Measurements from ENCODE around the gene AK9.
"Not testable (repeated sequence)": the region's sequence is repeated elsewhere in the genome, so short reads cannot be mapped to it uniquely, and the experiment has no call there.

The AK9 gene

DNA sequence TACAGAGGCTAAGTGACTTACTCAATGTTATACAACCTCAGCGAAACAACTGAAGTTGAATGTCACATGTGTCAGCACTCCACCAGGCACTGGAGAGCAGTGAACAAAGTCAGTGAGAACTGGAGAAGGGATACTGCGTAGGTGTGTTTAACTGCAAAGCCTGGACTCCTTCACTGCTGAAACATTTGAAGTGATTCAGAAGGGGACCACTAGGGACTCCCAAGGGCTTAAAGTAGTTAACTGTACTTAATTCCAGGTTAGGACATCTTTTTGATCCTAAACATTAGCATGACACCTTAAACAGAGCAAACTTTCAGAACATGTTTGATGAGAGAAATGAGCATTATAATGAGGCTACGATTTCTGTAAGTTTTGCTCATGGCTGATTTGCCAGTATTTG lies 163.0 kb downstream of the AK9 start:
- Mint-ChIP-seq H3K9me3 (peaks cover 18% of the 10 kb centered on the region), H3K36me3 (ENCODE audit: low read depth) (peaks cover 4% of the 10 kb centered on the region), H3K27ac (no peak overlapping the region), H3K27me3 (ENCODE audit: low read depth) (peaks cover 2% of the 10 kb centered on the region), H3K4me1 (ENCODE audit: low read depth) (peaks cover 4% of the 10 kb centered on the region), H3K4me3 (no peak overlapping the region)
- no peak for DNase-seq (ENCODE audit: low spot score)

DNA sequence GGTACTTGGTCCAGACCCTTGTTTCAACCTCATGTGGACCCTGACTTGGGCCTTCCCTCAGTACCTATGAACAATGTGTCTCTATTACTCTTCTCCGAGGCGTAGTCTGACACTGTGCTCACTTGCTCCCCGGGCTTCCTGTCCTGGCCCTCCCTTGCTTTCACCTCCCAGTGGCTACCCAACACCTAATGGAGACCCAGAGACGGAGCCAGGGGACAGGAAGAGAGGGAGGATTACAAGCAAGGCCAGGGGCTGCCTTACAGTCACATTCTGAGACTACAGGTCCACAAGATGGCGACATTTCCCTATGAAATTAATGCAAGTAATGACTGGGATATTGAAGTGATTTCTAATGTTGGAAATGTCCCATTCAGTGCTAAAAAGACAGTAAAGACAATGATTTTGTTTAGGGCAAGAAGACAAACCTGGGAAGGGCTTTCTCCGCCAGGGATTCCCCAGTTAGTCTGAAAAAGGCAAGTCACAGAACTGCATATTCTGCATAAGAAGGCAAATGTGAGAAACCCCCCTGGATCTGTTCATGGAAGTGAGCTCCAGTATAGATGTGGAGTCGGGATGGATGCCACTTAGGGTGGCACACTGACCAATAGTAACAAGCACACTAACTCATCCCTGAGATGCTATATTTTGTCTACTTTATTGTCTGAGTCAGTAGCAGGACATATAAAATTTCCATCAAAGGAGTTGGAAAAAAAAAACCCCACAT lies 163.9 kb downstream of the AK9 start:
- H3K27ac Mint-ChIP-seq = peak overlapping the region; percentile 59
- peaks cover 6% of the 10 kb centered on the region for H3K4me1 Mint-ChIP-seq (ENCODE audit: low read depth)
- H3K27me3 Mint-ChIP-seq (ENCODE audit: low read depth) = peaks cover under 1% of the 10 kb centered on the region
- DNase-seq (ENCODE audit: low spot score) = peak; percentile 33
- H3K36me3 Mint-ChIP-seq (ENCODE audit: low read depth) = peaks cover 4% of the 10 kb centered on the region
- H3K9me3 Mint-ChIP-seq = peaks cover 18% of the 10 kb centered on the region
- H3K4me3 Mint-ChIP-seq = no peak overlapping the region

DNA sequence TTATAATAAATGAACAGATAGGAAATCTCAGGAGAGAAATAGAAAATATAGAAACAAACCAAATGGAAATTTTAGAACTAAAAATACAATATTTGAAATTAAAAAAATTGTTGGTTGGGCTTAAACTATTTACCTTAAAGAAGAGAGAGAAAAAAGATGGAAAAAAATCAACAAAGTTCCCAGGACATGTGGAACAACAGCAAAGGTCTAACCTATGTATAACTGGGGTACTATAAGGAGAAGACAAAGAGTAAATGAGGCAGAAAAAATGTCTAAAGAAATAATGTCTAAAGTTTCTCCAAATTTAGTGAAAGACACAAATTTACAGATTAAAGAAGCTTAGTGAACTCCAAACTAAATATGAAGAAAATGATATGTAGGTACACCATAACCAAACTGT lies 166.9 kb downstream of the AK9 start:
- Mint-ChIP-seq H3K9me3 (peaks cover 39% of the 10 kb centered on the region), H3K4me1 (ENCODE audit: low read depth) (peaks cover 15% of the 10 kb centered on the region), H3K27ac (no peak overlapping the region), H3K4me3 (no peak overlapping the region), H3K27me3 (ENCODE audit: low read depth) (no peaks in the 10 kb centered on the region), H3K36me3 (ENCODE audit: low read depth) (peaks cover 8% of the 10 kb centered on the region)
- DNase-seq (ENCODE audit: low spot score) = no peak

DNA sequence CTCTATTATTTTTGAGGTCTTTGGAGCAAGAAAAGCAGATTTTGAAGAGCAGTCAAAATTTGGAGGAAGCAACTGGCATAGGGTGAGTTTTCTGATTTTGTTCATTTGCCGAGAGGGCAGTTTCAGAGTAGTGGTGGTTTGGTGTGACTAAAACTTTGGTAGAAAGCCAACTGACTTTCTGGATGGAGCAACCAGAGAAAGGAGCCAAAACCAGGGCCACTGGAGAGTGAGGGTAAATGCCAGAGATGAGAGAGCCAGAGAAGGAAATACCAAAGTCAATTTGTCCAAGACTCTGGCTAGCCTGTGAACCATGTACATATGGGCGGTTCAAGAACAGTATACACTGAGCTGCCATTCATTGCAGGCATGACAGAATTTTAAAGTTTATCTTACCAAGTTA lies 167.5 kb downstream of the AK9 start:
- Mint-ChIP-seq H3K4me3 (no peak overlapping the region), H3K36me3 (ENCODE audit: low read depth) (peaks cover 8% of the 10 kb centered on the region), H3K4me1 (ENCODE audit: low read depth) (peaks cover 15% of the 10 kb centered on the region), H3K27me3 (ENCODE audit: low read depth) (no peaks in the 10 kb centered on the region), H3K9me3 (peaks cover 40% of the 10 kb centered on the region), H3K27ac (no peak overlapping the region)
- no peak for DNase-seq (ENCODE audit: low spot score)

DNA sequence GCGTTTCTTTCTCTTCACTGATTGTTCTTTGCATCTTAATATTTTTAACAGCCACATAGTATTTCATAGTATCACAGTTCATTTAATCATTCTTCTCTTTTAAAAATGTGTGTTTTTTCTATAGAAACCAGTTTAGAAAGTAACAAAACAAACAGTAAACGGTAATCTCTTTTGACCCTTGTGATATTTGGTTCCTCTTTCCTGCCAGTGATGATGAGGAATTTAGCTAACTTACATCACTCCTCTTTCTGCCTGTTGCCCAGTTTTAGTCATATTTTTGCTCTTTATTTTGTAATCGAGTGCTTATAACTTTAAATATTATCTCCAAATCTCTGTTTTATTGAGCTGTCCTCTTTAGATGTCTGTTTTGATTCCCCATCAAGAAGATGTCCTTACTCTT lies 169.9 kb downstream of the AK9 start:
- Mint-ChIP-seq H3K27me3 (ENCODE audit: low read depth) (no peaks in the 10 kb centered on the region), H3K27ac (no peak overlapping the region), H3K36me3 (ENCODE audit: low read depth) (peaks cover 8% of the 10 kb centered on the region), H3K4me3 (no peak overlapping the region), H3K4me1 (ENCODE audit: low read depth) (peaks cover 22% of the 10 kb centered on the region), H3K9me3 (peaks cover 40% of the 10 kb centered on the region)
- no peak for DNase-seq (ENCODE audit: low spot score)

DNA sequence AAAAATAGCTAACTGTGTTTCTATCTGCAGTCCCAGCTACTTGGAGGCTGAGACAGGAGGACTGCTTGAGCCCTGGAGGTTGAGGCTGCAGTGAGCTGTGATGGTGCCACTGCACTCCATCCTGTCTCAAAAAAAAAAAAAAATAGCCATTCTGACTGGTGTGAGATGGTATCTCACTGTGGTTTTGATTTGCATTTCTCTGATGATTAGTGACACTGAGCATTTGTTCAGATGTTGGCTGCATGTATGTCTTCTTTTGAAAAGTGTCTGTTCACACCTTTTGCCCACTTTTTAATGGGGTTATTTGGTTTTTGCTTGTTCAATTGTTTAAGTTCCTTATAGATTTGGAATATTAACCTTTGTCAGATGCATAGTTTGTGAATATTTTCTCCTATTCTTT lies 171.4 kb downstream of the AK9 start:
- Mint-ChIP-seq H3K4me1 (ENCODE audit: low read depth) (peaks cover 34% of the 10 kb centered on the region), H3K9me3 (peaks cover 36% of the 10 kb centered on the region)
- not testable (repeated sequence) for H3K27ac Mint-ChIP-seq; H3K36me3 Mint-ChIP-seq (ENCODE audit: low read depth); DNase-seq (ENCODE audit: low spot score); H3K27me3 Mint-ChIP-seq (ENCODE audit: low read depth); H3K4me3 Mint-ChIP-seq

DNA sequence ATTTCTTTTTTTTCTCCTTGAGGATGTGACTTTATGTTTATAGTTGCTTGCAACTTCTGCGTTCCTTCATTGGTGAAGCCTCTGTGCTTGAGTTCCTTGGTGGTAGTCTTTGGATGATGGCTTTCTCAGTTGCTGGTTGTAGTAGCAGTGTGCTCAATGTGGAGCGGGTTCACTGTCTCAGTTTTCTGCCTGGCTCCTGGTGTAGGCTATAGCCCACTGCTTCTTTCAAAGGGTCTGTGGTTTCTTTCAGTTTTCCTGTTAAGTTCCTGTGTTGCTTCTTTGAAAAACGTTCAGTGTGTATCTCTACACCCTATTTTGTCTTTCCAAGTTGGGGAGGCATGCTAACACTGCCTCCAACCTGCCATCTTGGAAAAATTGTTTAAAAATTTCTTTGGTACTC lies 174.1 kb downstream of the AK9 start:
- H3K36me3 Mint-ChIP-seq (ENCODE audit: low read depth) = peaks cover 8% of the 10 kb centered on the region
- H3K9me3 Mint-ChIP-seq = peaks cover 28% of the 10 kb centered on the region
- peaks cover 50% of the 10 kb centered on the region for H3K4me1 Mint-ChIP-seq (ENCODE audit: low read depth)
- H3K27ac Mint-ChIP-seq = peak overlapping the region; percentile 94
- H3K27me3 Mint-ChIP-seq (ENCODE audit: low read depth) = no peaks in the 10 kb centered on the region
- peak overlapping the region; percentile 83 for H3K4me3 Mint-ChIP-seq
- DNase-seq (ENCODE audit: low spot score) = no peak

DNA sequence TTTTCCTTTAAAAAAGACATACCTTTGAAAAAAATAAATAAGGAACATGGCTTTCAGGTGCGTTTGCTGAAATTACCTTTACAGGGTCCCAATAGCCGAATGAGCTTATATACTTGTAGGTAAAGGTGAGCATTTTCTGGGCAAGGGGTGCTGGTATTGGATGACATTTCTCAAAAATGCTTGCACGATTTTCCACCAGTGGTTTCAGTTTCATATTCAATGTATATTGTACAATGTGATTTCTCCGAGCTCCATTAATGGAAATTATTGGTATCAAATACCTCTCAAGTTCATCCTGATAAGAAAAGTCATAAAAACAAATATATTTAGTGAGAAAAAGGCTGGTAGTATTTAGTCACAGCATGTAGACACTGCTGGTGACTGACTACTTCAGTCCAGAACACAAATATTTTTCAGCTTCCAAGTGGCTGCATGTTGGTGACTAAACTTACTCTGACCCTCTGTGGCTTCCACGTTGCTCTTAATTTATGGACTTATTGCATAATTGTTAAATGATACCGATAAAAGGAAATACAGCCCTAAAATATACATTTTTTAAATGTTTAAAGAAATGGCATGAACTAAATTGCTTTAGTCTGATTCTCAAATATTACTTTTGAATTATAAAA lies 175.1 kb downstream of the AK9 start:
- peak overlapping the region; percentile 83 for H3K4me3 Mint-ChIP-seq
- H3K36me3 Mint-ChIP-seq (ENCODE audit: low read depth) = peaks cover 8% of the 10 kb centered on the region
- H3K27ac Mint-ChIP-seq = peak overlapping the region; percentile 94
- no peak for DNase-seq (ENCODE audit: low spot score)
- H3K4me1 Mint-ChIP-seq (ENCODE audit: low read depth) = peaks cover 47% of the 10 kb centered on the region
- H3K9me3 Mint-ChIP-seq = peaks cover 26% of the 10 kb centered on the region
- no peaks in the 10 kb centered on the region for H3K27me3 Mint-ChIP-seq (ENCODE audit: low read depth)

DNA sequence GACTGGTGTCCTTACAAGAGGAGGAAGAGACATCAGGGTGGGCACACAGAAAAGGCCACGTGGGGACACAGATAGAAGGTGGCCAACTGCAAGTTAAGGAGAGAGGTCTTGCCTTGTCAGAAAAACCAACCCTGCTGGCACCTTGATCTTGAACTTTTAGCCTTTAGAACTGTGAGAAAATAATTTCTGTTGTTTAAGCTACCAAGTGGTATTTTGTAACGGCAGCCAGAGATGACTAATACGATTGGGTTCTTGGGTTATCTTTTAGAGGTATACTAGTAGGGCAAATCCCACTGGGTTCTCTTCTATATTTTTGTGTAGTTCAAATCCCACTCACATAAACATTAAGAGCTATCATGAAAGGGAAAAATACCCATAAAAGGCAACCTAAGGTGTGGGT lies 176.1 kb downstream of the AK9 start:
- Mint-ChIP-seq H3K27ac (peak overlapping the region; percentile 94), H3K4me3 (peak overlapping the region; percentile 83), H3K27me3 (ENCODE audit: low read depth) (no peaks in the 10 kb centered on the region), H3K9me3 (peaks cover 21% of the 10 kb centered on the region), H3K36me3 (ENCODE audit: low read depth) (peaks cover 7% of the 10 kb centered on the region), H3K4me1 (ENCODE audit: low read depth) (peaks cover 47% of the 10 kb centered on the region)
- DNase-seq (ENCODE audit: low spot score) = no peak

DNA sequence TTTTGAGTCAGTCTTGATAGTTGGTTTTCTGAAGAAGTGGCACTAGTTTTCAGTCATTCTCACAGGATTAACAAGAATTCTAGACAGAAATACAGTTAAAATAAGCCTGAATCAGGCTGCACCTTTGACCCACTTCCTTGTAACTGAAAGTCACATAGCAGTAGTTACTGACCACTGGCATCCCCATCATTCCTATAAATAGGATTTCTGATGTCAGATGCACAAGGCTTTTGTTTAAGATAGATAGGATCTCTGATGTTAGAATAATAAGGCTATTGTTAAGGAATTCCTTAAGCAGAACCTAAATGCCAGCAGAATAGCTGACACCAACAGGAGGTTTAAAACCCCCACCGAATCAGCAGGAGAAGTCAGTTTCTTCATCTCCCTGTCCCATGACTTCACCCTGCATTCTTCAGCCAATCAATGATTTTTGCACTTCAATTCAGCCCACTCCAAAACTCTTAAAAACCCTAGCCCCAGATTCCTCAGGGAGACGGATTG lies 177.4 kb downstream of the AK9 start:
- Mint-ChIP-seq H3K9me3 (peaks cover 12% of the 10 kb centered on the region), H3K27ac (peak overlapping the region; percentile 3), H3K27me3 (ENCODE audit: low read depth) (no peaks in the 10 kb centered on the region), H3K36me3 (ENCODE audit: low read depth) (peaks cover 7% of the 10 kb centered on the region), H3K4me3 (no peak overlapping the region), H3K4me1 (ENCODE audit: low read depth) (peaks cover 42% of the 10 kb centered on the region)
- DNase-seq (ENCODE audit: low spot score) = no peak

DNA sequence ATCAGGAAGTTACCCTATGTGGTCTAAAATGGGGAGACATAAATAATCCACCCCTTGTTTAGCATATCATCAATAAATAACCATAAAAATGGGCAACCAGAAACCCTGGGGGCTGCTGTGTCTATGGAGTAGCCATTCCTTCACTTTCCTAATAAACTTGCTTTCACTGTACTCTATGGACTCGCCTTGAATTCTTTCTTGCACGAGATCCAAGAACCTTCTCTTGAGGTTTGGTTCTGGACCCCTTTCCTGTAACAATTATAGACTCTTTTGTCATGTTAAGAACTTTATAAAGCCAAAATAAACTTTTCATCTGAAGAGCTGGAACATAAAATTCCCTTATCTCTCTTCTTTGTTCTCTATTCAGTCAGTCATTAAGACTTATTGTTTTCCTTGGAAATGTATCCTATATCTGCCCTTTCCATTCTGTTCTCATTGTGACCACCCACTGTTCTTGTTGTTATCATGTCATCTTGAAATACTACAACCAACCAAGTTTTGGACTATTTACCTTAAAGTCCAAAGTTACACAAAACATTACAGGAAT lies 178.7 kb downstream of the AK9 start:
- H3K4me3 Mint-ChIP-seq = no peak overlapping the region
- H3K4me1 Mint-ChIP-seq (ENCODE audit: low read depth) = peaks cover 44% of the 10 kb centered on the region
- H3K27ac Mint-ChIP-seq = no peak overlapping the region
- H3K27me3 Mint-ChIP-seq (ENCODE audit: low read depth) = no peaks in the 10 kb centered on the region
- H3K36me3 Mint-ChIP-seq (ENCODE audit: low read depth) = peaks cover 7% of the 10 kb centered on the region
- peaks cover 12% of the 10 kb centered on the region for H3K9me3 Mint-ChIP-seq
- no peak for DNase-seq (ENCODE audit: low spot score)

DNA sequence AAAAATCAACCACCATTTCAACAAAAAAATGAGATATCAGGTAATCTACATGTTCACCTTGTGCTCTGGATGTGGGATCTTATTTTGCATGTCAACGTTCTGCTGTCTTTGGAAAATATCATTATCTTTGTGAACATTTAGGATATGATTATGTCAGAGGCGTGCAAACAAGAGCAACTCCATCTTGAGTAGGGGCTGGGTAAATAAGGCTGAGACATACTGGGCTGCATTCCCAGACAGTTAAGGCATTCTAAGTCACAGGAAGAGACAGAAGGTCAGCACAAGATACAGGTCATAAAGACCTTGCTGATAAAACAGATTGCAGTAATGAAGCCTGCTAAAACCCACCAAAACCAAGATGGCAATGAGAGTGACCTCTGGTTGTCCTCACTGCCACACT lies 179.2 kb downstream of the AK9 start:
- no peak for DNase-seq (ENCODE audit: low spot score)
- Mint-ChIP-seq H3K4me1 (ENCODE audit: low read depth) (peaks cover 44% of the 10 kb centered on the region), H3K9me3 (peaks cover 12% of the 10 kb centered on the region), H3K36me3 (ENCODE audit: low read depth) (peaks cover 7% of the 10 kb centered on the region), H3K27me3 (ENCODE audit: low read depth) (no peaks in the 10 kb centered on the region), H3K4me3 (no peak overlapping the region), H3K27ac (no peak overlapping the region)

DNA sequence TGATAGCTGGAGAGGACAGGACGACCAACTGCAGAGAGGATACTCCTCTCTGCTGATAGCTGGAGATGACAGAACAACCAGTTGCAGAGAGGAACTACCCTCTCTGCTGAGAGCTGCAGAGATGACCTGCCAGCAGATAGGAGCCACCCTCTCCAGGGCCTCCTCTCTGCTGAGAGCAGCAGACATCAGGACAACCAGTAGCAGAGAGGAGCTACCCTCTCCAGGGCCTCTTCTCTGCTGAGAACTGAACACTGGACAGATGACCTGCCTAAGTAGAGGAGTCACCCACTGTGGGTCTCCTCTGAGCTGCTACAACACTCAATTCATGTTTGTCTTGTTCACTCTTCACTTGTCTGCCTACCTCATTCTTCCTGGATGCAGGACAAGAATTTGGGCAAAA lies 180.6 kb downstream of the AK9 start:
- Mint-ChIP-seq H3K9me3 (peaks cover 12% of the 10 kb centered on the region), H3K4me1 (ENCODE audit: low read depth) (peaks cover 34% of the 10 kb centered on the region), H3K36me3 (ENCODE audit: low read depth) (peaks cover 7% of the 10 kb centered on the region), H3K27me3 (ENCODE audit: low read depth) (no peaks in the 10 kb centered on the region), H3K4me3 (no peak overlapping the region), H3K27ac (no peak overlapping the region)
- DNase-seq (ENCODE audit: low spot score) = no peak

DNA sequence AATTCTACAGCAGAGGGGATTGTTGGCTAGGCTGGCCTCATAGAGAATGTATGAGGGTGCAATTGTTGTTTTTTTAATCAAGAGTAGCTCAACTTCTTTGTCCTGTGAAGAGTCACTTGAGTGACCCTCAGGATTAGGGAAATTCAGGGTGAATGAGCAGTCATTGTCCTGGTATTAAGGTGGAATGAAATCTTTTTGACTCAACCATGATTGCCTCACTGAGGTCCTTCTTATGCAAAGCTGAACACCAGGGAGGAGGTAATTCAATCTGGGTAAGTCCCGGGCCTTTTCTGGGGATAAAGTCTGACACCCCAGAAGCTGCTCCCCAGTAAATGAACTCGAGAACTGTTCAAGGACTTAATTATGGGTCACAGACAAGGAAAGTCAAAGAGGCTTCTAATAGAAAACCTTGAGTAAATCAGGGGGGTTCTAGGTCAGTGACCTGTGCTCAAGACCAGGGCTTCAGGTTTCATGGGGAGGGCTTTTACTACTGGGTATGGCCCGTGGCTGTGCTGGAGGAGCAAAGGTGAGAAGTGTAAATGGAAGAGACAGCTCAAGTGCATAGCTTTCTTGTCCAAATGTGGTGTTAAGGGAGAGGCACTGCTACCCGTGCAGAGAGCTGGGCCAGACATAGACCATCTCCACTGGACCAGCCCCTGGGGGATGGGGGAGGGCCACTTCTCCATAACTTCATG lies 182.7 kb downstream of the AK9 start:
- peaks cover 21% of the 10 kb centered on the region for H3K4me1 Mint-ChIP-seq (ENCODE audit: low read depth)
- no peak overlapping the region for H3K27ac Mint-ChIP-seq
- peaks cover 7% of the 10 kb centered on the region for H3K36me3 Mint-ChIP-seq (ENCODE audit: low read depth)
- no peaks in the 10 kb centered on the region for H3K27me3 Mint-ChIP-seq (ENCODE audit: low read depth)
- H3K4me3 Mint-ChIP-seq = no peak overlapping the region
- DNase-seq (ENCODE audit: low spot score) = no peak
- H3K9me3 Mint-ChIP-seq = peaks cover 12% of the 10 kb centered on the region

Data from T-helper 2 cell treated with Interferon-gamma antibody and Interleukin-4, amounts not matched to agents 5 μg/mL and 100 μg/mL, for 36 hours (primary cell).